ENCODE results near the gene TBC1D24.

GRCh38 chr16:2436110-2436509 is 38.8 kb upstream of the TBC1D24 start:
- TF ChIP-seq CTCF (IDR thresholded peaks at IDR 0.05 in 2 of 3, conservative IDR thresholded peaks at IDR 0.05 in 1 of 3; ENCODE audit: borderline replicate concordance in 1 of 3, insufficient read depth in 1 of 3, low read depth in 2 of 3, low read length in 2 of 3) (no peak), CEBPB (IDR thresholded peaks at IDR 0.05; ENCODE audit: low read depth) (no peak), YY1 (IDR thresholded peaks at IDR 0.05; ENCODE audit: extremely low read depth, insufficient replicate concordance, low read depth, low read length) (no peak), SIN3A (IDR thresholded peaks at IDR 0.05; ENCODE audit: low read depth) (no peak), SRF (IDR thresholded peaks at IDR 0.05; ENCODE audit: low read depth) (no peak)
